Measurements from ENCODE around the gene SPATA31A6.
A peak's percentile ranks its signal among the peaks of the same experiment; 100 is the strongest.
"Not testable (repeated sequence)": the region's sequence is repeated elsewhere in the genome, so short reads cannot be mapped to it uniquely, and the experiment has no call there.

The SPATA31A6 gene

GRCh38 chr9:42183359-42183758 lies at the start of gene SPATA31A6:
TSS of gene SPATA31A6 (plus strand) at chr9:42183659. CDS start at chr9:42183688, 29 bp downstream.
- DNase-seq: not testable (repeated sequence)

GRCh38 chr9:42160299-42160698 lies 23.2 kb upstream of the SPATA31A6 start:
- peak; percentile 2 for DNase-seq

- DNase-seq: not testable (repeated sequence)
Measured at GRCh38 chr9:42219861-42220260, 36.4 kb downstream of the SPATA31A6 start.

- DNase-seq: not testable (repeated sequence)
Measured at GRCh38 chr9:42223230-42223629, 39.8 kb downstream of the SPATA31A6 start.

- DNase-seq: not testable (repeated sequence)
Measured at GRCh38 chr9:42233031-42233430, 49.6 kb downstream of the SPATA31A6 start.

GRCh38 chr9:42234610-42235009 lies 51.2 kb downstream of the SPATA31A6 start:
- not testable (repeated sequence) for DNase-seq

GRCh38 chr9:42235352-42235991 lies 52.0 kb downstream of the SPATA31A6 start:
- not testable (repeated sequence) for DNase-seq

GRCh38 chr9:42236097-42236496 lies 52.6 kb downstream of the SPATA31A6 start:
- DNase-seq: not testable (repeated sequence)

- DNase-seq: peak; percentile 21
Measured at GRCh38 chr9:42237381-42237780, 53.9 kb downstream of the SPATA31A6 start.

GRCh38 chr9:42238862-42239261 lies 55.4 kb downstream of the SPATA31A6 start:
- not testable (repeated sequence) for DNase-seq
